RWPE2 (cell line): Measurements from ENCODE around the gene NOMO2.
"Not testable (repeated sequence)": the region's sequence is repeated elsewhere in the genome, so short reads cannot be mapped to it uniquely, and the experiment has no call there.

ENCODE experiments used
- ATAC-seq: fragments of 200-7000 bp; cut with Tn5 transposase; 3 replicates; pipeline ENCODE4 v1.9.1; 2021; ENCODE audit warnings: low read depth
- DNase-seq: peaks from one replicate; pipeline ENCODE4 v3.0.0-alpha.2; 2020; ENCODE audit warnings: low spot score
- H3K27ac ChIP-seq: fragments of 450-650 bp; 2 replicates; pipeline ENCODE4 v1.5.1; 2017; ENCODE audit warnings: mild to moderate bottlenecking; ENCODE audit not compliant: poor library complexity, severe bottlenecking
- H3K27me3 ChIP-seq: fragments of 250-450 bp; sonication (Bioruptor Pico); 2 replicates; pipeline ENCODE4 v1.5.1; 2021; ENCODE audit warnings: mild to moderate bottlenecking, moderate library complexity; ENCODE audit not compliant: insufficient read depth, poor library complexity, severe bottlenecking
- H3K36me3 ChIP-seq: fragments of 250-450 bp; sonication (Bioruptor Pico); 2 replicates; pipeline ENCODE4 v1.5.1; 2020; ENCODE audit warnings: low read depth, mild to moderate bottlenecking, moderate library complexity
- H3K4me1 ChIP-seq: fragments of 250-450 bp; sonication (Bioruptor Pico); 2 replicates; pipeline ENCODE4 v1.5.1; 2021; ENCODE audit warnings: mild to moderate bottlenecking, moderate library complexity; ENCODE audit not compliant: insufficient read depth, poor library complexity, severe bottlenecking
- H3K4me3 ChIP-seq: fragments of 250-450 bp; sonication (Bioruptor Pico); 2 replicates; pipeline ENCODE4 v1.5.1; 2021; ENCODE audit warnings: mild to moderate bottlenecking, moderate library complexity; ENCODE audit not compliant: severe bottlenecking
- H3K9me3 ChIP-seq: fragments of 250-450 bp; sonication (Bioruptor Pico); 2 replicates; pipeline ENCODE4 v1.5.1; 2021; ENCODE audit warnings: mild to moderate bottlenecking, moderate library complexity; ENCODE audit not compliant: severe bottlenecking

The NOMO2 gene

GRCh38 chr16:18518536-18519283 lies 43.2 kb downstream of the NOMO2 start:
- H3K27me3 ChIP-seq, result not testable (repeated sequence)

DNA sequence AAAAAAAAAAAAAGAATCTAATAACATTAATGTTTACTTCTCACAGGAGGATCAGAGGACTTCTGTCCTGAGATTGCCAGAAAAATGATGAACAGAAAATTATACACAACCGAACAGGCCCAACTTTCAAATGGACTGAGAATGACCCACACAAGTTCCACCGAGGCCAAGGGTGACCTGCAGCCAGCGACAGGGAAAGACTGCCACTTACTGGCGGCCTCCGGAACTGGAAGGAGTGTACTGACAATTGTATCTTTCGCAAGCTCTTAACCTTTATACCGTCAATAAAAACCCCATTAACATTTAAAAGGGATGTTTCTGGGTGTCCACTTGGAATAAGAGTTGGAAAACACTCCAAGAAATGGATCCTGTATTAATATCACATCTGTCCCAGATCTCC lies 63.5 kb downstream of the NOMO2 start:
- H3K9me3 ChIP-seq, H3K27ac ChIP-seq, H3K4me3 ChIP-seq, DNase-seq, H3K27me3 ChIP-seq, H3K4me1 ChIP-seq, ATAC-seq, H3K36me3 ChIP-seq: not testable (repeated sequence)

More at GRCh38 chr16:18518536-18519283, 43.2 kb downstream of the NOMO2 start:
- H3K27ac ChIP-seq, H3K36me3 ChIP-seq, H3K9me3 ChIP-seq, DNase-seq, H3K4me1 ChIP-seq, H3K4me3 ChIP-seq, ATAC-seq: not testable (repeated sequence)

DNA sequence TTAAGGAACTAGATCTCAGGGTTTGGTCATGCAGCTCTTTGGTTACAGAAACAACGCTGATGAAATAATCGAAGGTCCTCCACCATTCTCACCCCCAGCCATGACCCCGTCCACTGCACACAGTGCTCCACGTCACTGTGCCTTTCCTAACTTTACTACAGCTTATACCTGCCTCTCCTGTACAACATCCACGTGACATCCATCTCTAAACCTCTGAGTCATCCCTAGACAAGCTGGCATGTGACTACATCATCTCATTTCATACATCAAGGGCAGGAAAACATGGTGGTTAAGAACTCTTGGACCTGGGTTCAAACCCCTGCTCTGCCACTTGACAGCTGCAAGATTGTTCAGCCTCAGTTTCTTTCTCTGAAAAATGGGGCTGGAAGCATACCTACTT lies 64.9 kb downstream of the NOMO2 start:
- not testable (repeated sequence) for H3K36me3 ChIP-seq, ATAC-seq, H3K27me3 ChIP-seq, H3K4me1 ChIP-seq, H3K9me3 ChIP-seq, H3K27ac ChIP-seq, H3K4me3 ChIP-seq, DNase-seq

DNA sequence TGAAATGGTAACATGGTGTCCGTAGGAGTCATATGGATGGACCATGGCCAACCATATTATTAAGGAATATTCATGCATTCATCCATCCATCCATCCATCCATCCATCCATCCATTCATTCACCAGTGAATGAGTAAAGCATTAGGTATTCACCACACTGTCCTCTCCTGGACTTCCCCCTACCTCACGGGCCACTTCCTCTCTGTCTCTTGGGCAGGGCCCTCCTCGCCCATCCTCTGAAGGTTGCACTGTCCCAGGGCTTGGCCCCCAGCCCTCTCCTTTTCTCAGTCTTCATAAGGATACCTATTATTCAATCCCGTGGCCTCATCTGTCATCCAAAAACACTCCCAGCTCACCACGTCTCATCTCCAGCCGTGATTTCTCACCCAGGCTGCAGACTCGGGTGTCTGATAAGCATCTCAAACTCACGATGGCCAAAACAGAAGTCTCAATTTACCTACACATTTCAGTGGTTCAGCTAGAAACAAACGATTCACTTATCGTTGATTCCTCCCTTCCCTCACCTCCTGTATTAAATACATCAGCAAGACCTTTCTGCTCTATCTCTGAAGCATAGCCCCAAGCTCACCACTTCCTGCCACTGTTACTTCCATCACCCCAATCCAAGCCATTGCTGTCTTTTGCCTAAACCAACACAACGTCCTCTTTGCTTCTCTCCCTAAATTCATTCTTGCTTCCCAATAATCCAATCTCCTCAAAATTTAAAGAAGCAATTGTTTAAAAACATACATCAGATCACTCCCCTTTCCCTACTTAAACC lies 69.6 kb downstream of the NOMO2 start:
- DNase-seq, H3K4me1 ChIP-seq, H3K36me3 ChIP-seq, ATAC-seq, H3K27ac ChIP-seq, H3K4me3 ChIP-seq, H3K9me3 ChIP-seq, H3K27me3 ChIP-seq: not testable (repeated sequence)

- not testable (repeated sequence) for ATAC-seq, H3K27me3 ChIP-seq, DNase-seq, H3K36me3 ChIP-seq, H3K4me1 ChIP-seq, H3K4me3 ChIP-seq, H3K9me3 ChIP-seq, H3K27ac ChIP-seq
Observed at GRCh38 chr16:18436025-18436424, 125.9 kb downstream of the NOMO2 start.

- H3K27me3 ChIP-seq, H3K36me3 ChIP-seq, ATAC-seq, H3K4me1 ChIP-seq, H3K9me3 ChIP-seq, H3K27ac ChIP-seq, H3K4me3 ChIP-seq, DNase-seq: not testable (repeated sequence)
Observed at GRCh38 chr16:18415827-18416226, 146.1 kb downstream of the NOMO2 start.

- ATAC-seq, H3K9me3 ChIP-seq, H3K27ac ChIP-seq, DNase-seq, H3K27me3 ChIP-seq, H3K4me3 ChIP-seq, H3K4me1 ChIP-seq, H3K36me3 ChIP-seq: not testable (repeated sequence)
Observed at GRCh38 chr16:18409532-18410293, 152.2 kb downstream of the NOMO2 start.

- peak; percentile 80 for ATAC-seq
- not testable (repeated sequence) for H3K4me3 ChIP-seq, H3K4me1 ChIP-seq, H3K9me3 ChIP-seq, H3K27me3 ChIP-seq, H3K27ac ChIP-seq, H3K36me3 ChIP-seq, DNase-seq
Observed at GRCh38 chr16:18401851-18402657, 159.8 kb downstream of the NOMO2 start.

- H3K27me3 ChIP-seq, H3K9me3 ChIP-seq, H3K27ac ChIP-seq, H3K4me3 ChIP-seq, H3K36me3 ChIP-seq, DNase-seq, H3K4me1 ChIP-seq, ATAC-seq: not testable (repeated sequence)
Observed at GRCh38 chr16:18401159-18401558, 160.7 kb downstream of the NOMO2 start.

DNA sequence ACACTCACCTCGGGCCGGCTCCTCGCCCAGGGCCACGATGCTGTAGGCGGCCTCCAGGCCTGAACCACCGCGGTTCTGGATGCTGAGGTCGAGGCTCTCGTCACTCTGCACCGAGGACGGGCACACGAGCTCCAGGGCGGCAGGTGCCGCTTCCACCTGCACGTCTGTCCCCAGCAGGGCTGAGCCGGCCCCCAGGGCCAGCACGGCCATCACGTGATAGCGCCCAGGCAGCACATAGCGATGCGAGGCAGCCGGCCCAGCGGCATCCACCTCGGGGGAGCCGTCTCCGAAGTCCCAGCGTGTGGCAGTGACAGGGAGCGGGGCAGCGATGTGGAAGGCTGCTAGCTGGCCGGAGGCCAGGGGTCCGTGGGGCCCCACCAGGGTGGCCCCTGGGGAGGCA lies 167.5 kb downstream of the NOMO2 start:
- ATAC-seq, H3K4me3 ChIP-seq, H3K9me3 ChIP-seq, H3K27ac ChIP-seq, H3K36me3 ChIP-seq, H3K27me3 ChIP-seq, H3K4me1 ChIP-seq: not testable (repeated sequence)
- DNase-seq, result peak; percentile 7
